Measurements from ENCODE around the gene DNAJB7. TPM values are rescaled to one million over a fixed set of nuclear protein-coding genes. Genes with fewer than 3 reads are reported as not detected.
"Not testable (repeated sequence)": the region's sequence is repeated elsewhere in the genome, so short reads cannot be mapped to it uniquely, and the experiment has no call there.

Gene DNAJB7
- 3.1 TPM for total RNA-seq (ENCODE audit: insufficient read depth, low replicate concordance)

- DNase-seq (ENCODE audit: low spot score), result no peak
Observed at GRCh38 chr22:40862013-40862412, at the start of gene DNAJB7. TSS of gene DNAJB7 (minus strand) at chr22:40862113. CDS start at chr22:40861994, 119 bp downstream.

DNA sequence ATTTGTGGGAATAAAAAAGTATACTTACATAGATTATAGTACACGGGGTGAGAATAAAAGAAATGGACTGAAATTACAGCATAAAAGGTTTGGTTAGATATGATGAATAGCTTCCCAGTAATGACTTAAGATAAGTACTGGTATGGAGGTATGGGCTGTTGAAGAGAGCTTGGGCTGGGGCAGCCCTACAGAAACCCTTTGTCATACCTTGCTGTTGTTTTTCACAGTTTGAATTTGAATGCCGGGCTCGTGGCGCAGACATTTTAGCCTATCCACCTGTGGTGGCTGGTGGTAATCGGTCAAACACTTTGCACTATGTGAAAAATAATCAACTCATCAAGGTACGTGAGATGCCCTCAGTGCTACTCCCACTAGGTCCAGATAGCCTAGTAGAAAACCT, 47.0 kb upstream of the DNAJB7 start:
- DNase-seq (ENCODE audit: low spot score), result no peak

DNA sequence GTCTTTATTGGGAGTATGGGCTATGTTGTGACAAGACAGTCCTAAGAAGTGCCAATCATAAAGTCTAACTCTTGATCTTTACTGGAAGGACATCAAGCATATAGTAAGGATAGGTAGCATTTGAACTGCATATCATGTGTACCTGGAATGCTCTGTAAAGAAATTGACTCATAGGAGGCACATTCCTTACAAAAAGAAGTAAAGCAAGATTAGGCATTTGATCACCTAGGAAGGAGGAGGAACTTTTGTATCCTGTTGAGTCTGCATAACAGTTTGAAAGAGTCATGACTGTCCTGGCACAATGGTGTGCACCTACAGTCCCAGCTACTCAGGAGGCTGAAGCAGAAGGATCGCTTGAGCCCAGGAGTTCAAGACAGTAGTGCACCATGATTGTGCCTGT, 42.2 kb upstream of the DNAJB7 start:
- no peak for DNase-seq (ENCODE audit: low spot score)

- DNase-seq (ENCODE audit: low spot score), result peak; percentile 70
Observed at GRCh38 chr22:40898850-40899357, 37.0 kb upstream of the DNAJB7 start.

DNA sequence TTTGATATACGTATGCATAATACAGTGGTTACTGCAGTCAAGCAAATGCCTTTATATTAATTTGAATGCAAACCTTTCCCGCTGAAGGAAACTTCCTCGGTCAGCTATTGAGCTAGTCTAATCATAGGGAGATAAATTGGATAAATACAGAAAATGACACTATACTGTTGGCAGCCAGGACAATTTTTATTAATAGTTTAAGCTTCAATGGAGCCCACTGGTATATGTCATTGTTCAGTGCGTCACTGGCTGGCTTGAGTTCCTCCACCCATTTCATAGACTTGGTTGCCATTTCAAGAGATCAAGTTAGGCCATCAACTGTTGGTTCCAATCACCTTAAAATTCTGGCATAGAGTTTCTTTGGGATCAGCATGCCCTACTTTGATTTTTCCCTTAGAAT, 32.5 kb upstream of the DNAJB7 start:
- no peak for DNase-seq (ENCODE audit: low spot score)

- DNase-seq (ENCODE audit: low spot score), result peak; percentile 12
Observed at GRCh38 chr22:40890881-40891280, 29.0 kb upstream of the DNAJB7 start.

- DNase-seq (ENCODE audit: low spot score), result no peak
Observed at GRCh38 chr22:40889116-40889515, 27.2 kb upstream of the DNAJB7 start.

GRCh38 chr22:40878922-40879321, 17.0 kb upstream of the DNAJB7 start:
- no peak for DNase-seq (ENCODE audit: low spot score)

DNA sequence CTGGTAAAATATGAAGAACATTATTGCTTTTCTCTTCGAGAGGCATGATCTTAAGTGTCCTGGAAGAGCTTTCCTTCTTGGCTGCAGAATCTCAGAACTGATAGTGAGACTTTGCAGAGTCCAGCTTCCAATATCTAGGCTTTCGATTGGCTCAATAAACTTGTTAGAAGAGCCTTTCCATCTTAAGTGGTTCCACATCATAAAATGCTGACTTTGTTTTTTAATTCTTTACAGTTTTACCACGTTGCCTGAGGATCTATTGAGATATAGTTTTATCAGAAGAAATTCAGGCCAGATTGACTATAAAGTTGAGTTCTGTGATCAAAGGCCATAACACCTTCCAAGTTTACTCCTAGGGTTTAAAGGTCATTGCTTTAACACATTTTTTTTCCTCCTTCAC, 15.6 kb upstream of the DNAJB7 start:
- peak; percentile 72 for DNase-seq (ENCODE audit: low spot score)

DNA sequence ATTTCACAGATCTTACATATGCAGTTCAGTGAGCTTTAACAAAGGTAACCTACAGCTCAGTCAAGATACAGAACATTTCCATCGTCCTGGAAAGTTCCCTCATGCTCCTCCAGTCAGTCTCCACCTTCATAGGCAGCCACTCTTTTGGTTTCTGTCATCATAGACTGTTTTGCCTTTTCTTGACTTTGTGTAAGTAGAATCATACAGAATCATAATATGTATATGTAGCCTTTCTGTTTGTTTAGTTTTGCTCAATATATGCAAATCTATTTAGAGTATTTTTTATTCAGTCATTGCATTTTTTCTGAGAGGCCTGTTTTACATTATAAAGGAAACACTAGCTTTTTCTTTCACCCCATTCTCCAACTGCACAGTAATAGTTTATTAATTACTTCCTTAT, 15.0 kb upstream of the DNAJB7 start:
- DNase-seq (ENCODE audit: low spot score), result no peak

GRCh38 chr22:40875111-40875510, 13.2 kb upstream of the DNAJB7 start:
- DNase-seq (ENCODE audit: low spot score), result no peak

DNA sequence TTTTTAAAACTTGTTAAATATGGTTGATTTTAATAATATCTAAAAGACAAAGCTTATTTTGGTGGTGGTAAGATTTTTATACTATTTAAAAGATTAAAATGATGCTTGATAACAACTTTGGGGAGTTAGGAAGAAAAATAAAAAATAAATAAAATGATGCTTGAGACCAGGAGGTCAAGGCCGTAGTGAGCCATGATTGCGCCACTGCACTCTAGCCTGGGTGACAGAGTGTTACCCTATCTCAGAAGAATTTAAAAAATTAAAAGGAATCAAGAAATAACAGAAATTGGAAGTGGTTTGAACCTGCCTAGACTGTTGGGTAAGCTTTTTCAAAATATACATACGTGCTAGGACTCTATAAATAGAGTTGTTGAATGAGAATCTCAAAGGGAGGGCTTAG, 12.1 kb upstream of the DNAJB7 start:
- no peak for DNase-seq (ENCODE audit: low spot score)

DNA sequence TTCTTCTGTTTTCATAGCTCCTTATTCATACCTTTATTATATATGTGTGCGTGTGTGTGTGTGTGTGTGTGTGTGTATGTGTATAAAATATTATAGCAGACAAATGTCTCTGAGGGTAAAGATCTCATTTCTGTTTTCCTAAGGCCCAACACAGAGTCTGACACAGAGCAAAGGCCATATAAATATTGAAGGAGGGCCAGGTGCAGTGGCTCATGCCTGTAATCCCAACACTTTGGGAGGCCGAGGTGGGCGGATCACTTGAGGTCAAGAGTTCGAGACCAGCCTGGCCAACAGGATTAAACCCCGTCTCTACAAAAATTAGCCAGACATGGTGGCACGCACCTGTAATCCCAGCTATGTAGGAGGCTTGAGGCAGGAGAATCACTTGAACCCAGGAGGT, 6.5 kb upstream of the DNAJB7 start:
- DNase-seq (ENCODE audit: low spot score), result not testable (repeated sequence)

GRCh38 chr22:40867109-40867508, 5.2 kb upstream of the DNAJB7 start:
- no peak for DNase-seq (ENCODE audit: low spot score)

- DNase-seq (ENCODE audit: low spot score), result no peak
Observed at GRCh38 chr22:40862537-40862936, 624 bp upstream of the DNAJB7 start.

GRCh38 chr22:40857309-40857855, 4.5 kb downstream of the DNAJB7 start:
- peak; percentile 14 for DNase-seq (ENCODE audit: low spot score)

GRCh38 chr22:40856513-40857308, 5.2 kb downstream of the DNAJB7 start, which contains the start of the genes ST13 and XPNPEP3:
TSS of gene ST13 (minus strand) at chr22:40856639. CDS start at chr22:40856540, 99 bp downstream.
TSS of gene XPNPEP3 (plus strand) at chr22:40857148. CDS start at chr22:40857182, 34 bp downstream.
- DNase-seq (ENCODE audit: low spot score), result peak; percentile 99

DNA sequence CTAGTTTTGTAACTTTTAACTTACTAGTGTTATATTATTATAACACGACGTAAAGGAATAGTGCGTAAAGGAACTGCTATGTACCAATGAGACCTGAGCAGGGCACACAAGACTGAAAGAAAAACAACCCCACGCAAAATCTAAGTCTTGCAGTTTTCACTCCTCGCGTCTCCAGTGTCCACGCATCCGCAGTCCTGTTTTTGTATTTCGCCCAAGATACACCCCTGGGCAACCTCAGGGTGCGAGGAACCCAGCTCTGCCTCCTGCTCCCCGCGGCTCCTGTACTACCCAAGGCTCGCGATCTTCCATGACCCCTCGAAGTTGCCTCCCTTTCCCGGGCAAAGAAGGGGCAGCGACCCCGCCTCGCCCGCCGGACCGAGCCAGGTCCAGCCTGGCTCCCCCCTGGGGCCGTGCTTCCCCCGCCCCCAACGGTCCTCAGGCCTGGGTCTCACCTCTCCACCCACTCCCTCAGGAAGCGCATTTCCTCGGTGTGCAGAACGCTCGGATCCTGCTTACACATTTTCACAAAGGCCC, 5.9 kb downstream of the DNAJB7 start:
- peak; percentile 54 for DNase-seq (ENCODE audit: low spot score)

- no peak for DNase-seq (ENCODE audit: low spot score)
Observed at GRCh38 chr22:40855071-40855978, 6.6 kb downstream of the DNAJB7 start.

DNA sequence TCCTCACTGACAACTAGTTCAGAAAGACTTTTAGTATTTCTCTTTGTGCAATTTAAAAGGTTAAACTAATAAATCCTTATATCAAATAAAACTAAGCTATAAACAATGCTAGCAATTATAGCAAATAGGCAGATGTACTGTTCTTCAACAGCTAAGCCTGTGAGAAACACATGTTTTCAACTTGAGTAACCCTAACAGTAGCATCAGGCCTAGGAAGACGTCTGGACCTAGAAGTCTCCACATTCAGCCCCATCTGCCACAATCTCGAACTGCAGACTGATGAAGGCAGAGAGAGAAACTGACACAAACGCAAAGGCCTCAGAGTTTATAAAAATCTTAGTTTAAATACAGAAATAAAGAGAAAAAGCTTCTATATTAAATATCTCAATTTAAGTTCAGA, 8.0 kb downstream of the DNAJB7 start:
- DNase-seq (ENCODE audit: low spot score), result no peak

- DNase-seq (ENCODE audit: low spot score), result no peak
Observed at GRCh38 chr22:40853333-40853732, 8.6 kb downstream of the DNAJB7 start.

GRCh38 chr22:40845816-40846215, 16.1 kb downstream of the DNAJB7 start:
- DNase-seq (ENCODE audit: low spot score), result not testable (repeated sequence)
